ENCODE results near the gene B4GALT1.
A peak's percentile ranks its signal among the peaks of the same experiment; 100 is the strongest.
"Not testable (repeated sequence)": the region's sequence is repeated elsewhere in the genome, so short reads cannot be mapped to it uniquely, and the experiment has no call there.

Gene B4GALT1

GRCh38 chr9:33161011-33161588 is 6.0 kb downstream of the B4GALT1 start:
- DNase-seq = peak; percentile 65

- DNase-seq = not testable (repeated sequence)
Measured at GRCh38 chr9:33160446-33160845, 6.7 kb downstream of the B4GALT1 start.

DNA sequence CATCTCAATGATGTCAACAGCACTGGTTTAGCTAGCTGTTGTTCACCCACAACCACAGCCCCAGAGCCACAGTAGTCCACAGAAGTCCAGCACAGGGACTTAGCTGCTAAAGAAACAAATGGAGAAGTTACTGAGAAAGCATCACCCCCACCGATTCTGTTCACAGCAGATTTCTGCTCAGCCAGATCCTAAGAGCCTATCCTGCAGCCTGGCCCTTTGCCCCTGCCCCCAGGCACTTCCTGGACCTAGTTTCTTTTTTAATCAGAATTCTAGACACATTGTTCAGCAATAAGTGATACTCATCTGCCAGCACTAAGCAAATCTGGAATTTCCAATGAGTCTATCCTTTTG is 7.4 kb downstream of the B4GALT1 start:
- peak; percentile 74 for DNase-seq

DNA sequence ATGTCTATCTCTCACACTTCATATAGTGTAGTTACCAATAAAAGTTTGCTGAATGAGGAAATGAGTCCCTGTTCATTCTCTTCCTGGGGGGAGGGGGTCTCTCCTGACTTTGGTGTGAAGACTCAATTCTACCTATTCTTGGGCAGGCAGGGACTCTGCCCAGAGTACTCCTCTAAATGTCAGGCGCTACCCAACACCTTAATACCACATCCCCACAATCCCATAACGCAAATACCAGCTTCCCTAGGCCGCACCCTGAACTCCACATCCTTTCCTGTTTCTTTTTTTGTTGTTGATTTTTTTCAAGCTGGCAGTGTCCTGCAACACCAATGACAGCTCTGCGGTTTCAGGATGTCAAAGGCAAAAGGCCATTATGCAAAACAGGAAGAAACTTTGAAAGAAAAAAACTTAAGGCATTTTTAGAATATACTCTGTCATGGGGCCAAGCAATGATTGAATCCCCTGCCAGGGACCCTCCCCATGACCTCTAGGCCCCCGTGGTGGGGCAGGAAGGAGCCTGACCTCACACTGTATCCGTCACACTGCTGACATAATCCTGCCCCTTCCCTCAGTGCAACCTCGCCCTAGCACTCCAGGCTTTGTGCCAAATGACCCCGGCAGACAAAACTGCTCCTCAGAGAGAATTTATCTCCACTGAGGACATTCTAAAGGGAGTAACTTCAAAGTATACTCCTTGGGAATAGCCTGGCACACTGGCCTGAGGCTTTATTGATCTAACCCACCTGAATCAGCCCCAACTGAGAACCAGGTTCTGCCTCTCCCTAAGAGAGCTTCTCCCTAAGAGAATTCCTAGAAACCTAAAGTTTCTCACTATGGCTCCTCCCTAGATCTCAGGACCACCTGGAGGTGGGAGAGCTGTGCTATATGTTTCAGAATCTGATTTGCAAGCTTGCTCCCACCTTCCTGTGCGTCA is 8.0 kb downstream of the B4GALT1 start:
- DNase-seq = peak; percentile 68

DNA sequence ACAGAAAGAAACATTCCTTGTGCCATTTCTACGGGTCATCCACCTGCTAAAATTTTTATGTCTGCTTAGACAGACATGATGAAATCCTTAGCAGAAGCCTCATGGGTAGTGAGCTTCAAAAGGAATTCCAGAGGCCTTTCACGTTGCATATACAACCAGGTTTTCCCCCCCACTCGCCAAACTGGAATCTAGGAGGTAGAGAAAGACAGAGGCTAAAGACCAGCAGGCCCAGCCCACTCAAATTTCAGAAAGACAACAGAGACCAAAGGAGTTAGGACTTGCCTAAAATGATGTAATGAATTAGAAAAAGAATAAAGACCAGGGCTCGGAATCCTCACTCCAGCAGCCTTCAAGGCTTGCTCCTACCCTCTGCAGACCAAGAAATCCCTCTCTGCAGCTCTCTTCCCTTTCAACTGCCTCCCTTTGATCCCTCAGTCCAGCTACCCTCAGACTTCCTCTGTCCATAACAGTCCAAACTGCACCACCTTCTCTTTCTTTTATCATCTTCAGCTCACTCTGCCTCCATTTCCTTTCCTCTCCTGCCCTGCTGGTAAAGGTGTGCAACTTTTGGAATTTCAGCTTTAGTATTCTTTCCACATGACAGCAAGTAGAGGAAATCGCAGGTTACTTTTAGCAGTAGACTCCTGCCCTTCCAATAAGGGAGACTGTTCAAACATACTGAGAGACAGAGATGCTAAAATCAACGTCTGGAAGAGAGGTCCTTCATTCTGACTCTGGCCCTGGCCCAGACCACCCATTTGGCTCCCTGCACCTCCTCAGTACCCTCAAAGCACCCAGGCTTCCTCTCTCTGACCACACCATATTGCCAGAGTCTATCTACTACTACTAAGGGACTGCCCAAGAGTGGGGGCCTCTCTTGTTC is 8.9 kb downstream of the B4GALT1 start:
- DNase-seq = no peak

- no peak for DNase-seq
Measured at GRCh38 chr9:33155393-33155792, 11.7 kb downstream of the B4GALT1 start.

DNA sequence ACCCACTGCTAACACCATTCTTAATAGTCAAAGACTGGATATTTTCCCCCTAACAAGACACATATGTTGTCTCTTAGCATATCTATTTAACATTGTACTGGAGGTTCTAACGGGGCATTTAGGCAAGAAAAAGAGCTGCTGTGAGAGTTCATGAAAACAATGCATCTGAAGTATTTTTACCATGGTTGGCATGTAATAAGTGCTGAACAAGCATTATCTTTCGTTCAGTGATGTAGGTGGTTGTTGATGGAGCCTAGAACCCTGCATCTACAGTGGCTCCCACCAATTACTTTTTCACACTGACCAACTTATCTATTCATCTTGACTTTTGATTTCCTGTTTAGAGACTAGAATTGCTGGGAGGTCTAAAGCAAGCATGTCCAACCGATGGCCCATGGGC is 12.8 kb downstream of the B4GALT1 start:
- DNase-seq = no peak

DNA sequence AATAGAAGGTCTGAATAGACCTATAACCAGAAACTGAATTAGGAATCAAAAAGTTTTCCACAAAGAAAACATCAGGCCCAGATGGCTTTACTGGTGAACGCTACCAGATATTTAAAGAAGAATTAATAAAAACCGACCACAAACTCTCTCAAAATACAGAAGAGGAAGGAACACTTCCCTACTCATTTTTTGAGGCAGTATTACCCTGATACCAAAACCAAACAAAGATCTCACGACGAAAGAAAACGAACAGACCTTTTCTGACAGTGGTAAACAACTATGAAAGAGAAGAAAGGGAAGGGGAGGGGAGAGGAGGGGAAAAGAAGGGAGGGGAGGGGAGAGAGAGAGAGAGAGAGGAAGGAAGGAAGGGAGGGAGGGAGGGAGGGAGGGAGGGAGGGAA is 13.5 kb downstream of the B4GALT1 start:
- no peak for DNase-seq

DNA sequence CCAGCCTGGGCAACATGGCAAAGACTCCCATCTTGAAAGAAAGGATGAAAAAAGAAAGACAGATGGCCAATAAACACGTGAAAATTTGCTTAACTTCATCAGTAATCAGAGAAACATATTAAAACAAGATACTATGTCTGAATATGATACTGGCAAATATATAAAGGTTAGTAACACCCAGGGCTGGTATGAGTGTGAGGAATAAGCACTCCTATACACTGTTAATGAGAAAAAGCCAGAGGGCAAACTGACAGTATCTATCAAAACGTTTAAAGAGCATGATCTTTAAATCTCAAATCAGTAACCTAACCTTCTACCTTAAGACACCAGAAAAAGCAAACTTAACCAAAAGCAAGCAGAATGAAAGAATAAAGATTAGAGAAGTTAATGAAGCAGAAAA is 14.1 kb downstream of the B4GALT1 start:
- DNase-seq = no peak

- no peak for DNase-seq
Measured at GRCh38 chr9:33151601-33152000, 15.5 kb downstream of the B4GALT1 start.

GRCh38 chr9:33151007-33151557 is 16.1 kb downstream of the B4GALT1 start:
- no peak for DNase-seq

- DNase-seq = no peak
Measured at GRCh38 chr9:33148367-33149014, 18.6 kb downstream of the B4GALT1 start.

GRCh38 chr9:33147416-33148169 is 19.5 kb downstream of the B4GALT1 start:
- DNase-seq = no peak

DNA sequence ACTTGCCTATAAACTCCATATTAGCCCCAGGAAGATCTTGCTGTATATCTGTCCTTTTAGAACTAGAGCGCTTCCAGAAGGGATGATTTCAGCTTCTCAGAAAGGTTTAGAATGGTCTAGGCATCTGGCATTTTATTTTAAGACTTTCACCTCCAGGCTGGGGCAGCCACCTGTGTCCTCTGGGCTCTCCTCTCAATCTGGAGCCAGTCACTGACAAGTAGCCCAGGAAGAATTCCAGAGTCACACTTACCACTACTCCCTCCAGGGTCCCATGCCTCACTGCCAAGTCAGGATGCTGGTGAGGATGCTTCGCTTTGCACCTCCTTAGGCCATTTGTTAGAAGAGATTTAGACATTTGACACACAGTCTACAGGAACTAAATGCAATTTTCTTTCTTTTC is 20.8 kb downstream of the B4GALT1 start:
- DNase-seq = no peak

- DNase-seq = no peak
Measured at GRCh38 chr9:33144551-33144950, 22.6 kb downstream of the B4GALT1 start.

DNA sequence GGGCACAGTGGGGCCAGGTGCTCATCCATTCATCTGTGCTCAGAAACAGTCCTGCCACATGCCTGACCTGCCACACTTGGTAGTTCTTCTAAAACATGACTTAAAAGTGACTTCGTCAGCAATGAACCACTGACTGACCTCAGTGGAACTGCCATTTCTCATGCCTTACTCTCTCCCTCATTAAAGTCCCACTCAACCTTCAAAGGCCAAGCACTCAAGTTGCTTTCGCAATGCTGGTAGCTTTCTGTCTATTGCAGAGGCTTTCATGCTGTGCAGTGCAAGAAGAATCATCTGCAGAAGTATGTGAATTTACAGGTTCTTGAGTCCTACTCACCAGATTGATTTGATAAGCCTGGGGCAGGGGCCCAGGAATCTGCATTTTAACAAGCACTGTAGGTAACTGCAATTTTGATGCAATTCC is 23.9 kb downstream of the B4GALT1 start:
- DNase-seq = no peak

GRCh38 chr9:33142535-33142934 is 24.6 kb downstream of the B4GALT1 start:
- no peak for DNase-seq

- no peak for DNase-seq
Measured at GRCh38 chr9:33140401-33141360, 26.5 kb downstream of the B4GALT1 start.

- no peak for DNase-seq
Measured at GRCh38 chr9:33139421-33140228, 27.5 kb downstream of the B4GALT1 start.

- no peak for DNase-seq
Measured at GRCh38 chr9:33138768-33139167, 28.4 kb downstream of the B4GALT1 start.
